Liver (tissue), 3 donors: Measurements from ENCODE around the gene OR5D18.

ENCODE experiments used
- ATF3 ChIP-seq: IDR thresholded peaks from 2 replicates; pipeline ENCODE4 v1.6.1; 2016; ENCODE audit warnings: antibody characterized with exemption
- CTCF ChIP-seq: fragments of 150-350 bp; IDR thresholded peaks from 2 replicates; pipeline ENCODE4 v1.5.1; 2017; ENCODE audit warnings: improper control_type of control experiment, low read depth, low read length; ENCODE audit not compliant: missing input control
- GABPA ChIP-seq, 2 donors: IDR thresholded peaks in 1 of 2; conservative IDR thresholded peaks in 1 of 2; 2 replicates each; pipeline ENCODE4 v1.6.1; 2016; ENCODE audit warnings: antibody characterized with exemption in 2 of 2, mild to moderate bottlenecking in 1 of 2, moderate library complexity in 1 of 2
- JUND ChIP-seq, 2 donors: IDR thresholded peaks; 2 replicates each; pipeline ENCODE4 v1.6.1; 2016; ENCODE audit warnings: antibody characterized with exemption in 2 of 2
- MAX ChIP-seq: IDR thresholded peaks from 2 replicates; pipeline ENCODE4 v1.6.1; 2016; ENCODE audit warnings: antibody characterized with exemption
- RAD21 ChIP-seq, 2 donors: IDR thresholded peaks; 2 replicates each; pipeline ENCODE4 v1.6.1; 2016; ENCODE audit warnings: antibody characterized with exemption in 2 of 2, mild to moderate bottlenecking in 2 of 2
- REST ChIP-seq: IDR thresholded peaks from 2 replicates; pipeline ENCODE4 v1.6.1; 2016; ENCODE audit warnings: antibody characterized with exemption, mild to moderate bottlenecking
- RXRA ChIP-seq, 2 donors: IDR thresholded peaks; 2 replicates each; pipeline ENCODE4 v1.6.1; 2017 to 2018; ENCODE audit warnings: antibody characterized with exemption in 2 of 2, mild to moderate bottlenecking in 1 of 2
- TAF1 ChIP-seq: conservative IDR thresholded peaks from 2 replicates; pipeline ENCODE4 v1.6.1; 2016; ENCODE audit warnings: antibody characterized with exemption, mild to moderate bottlenecking
- YY1 ChIP-seq: IDR thresholded peaks from 2 replicates; pipeline ENCODE4 v1.6.1; 2016; ENCODE audit warnings: antibody characterized with exemption, mild to moderate bottlenecking
- ZBTB33 ChIP-seq: IDR thresholded peaks from 2 replicates; pipeline ENCODE4 v1.6.1; 2016; ENCODE audit warnings: antibody characterized with exemption
- donor health status: healthy.
- donor health status: healthy.

GRCh38 chr11:55854704-55855103 is 35.3 kb downstream of the OR5D18 start:
- TF ChIP-seq RXRA (IDR thresholded peaks at IDR 0.05) (no peak), CTCF (no peak), YY1 (no peak), REST (no peak), RAD21 (IDR thresholded peaks at IDR 0.05) (no peak), ATF3 (no peak), MAX (no peak), ZBTB33 (no peak), GABPA (IDR thresholded peaks at IDR 0.05 in 1 of 2, conservative IDR thresholded peaks at IDR 0.05 in 1 of 2) (no peak), JUND (IDR thresholded peaks at IDR 0.05) (no peak), TAF1 (no peak)
